MM.1S (cell line): Measurements from ENCODE around the gene TNNC1.

Experiments used
- EZH2phosphoT487 ChIP-seq: fragments of 300-600 bp; sonication (generic); IDR thresholded peaks from 2 replicates; pipeline ENCODE4 v1.6.1; 2018; ENCODE audit warnings: antibody characterized with exemption, low read length
- TF ChIP-seq, protein P1 (sequence below): fragments of 300-600 bp; sonication (generic); IDR thresholded peaks from 2 replicates; pipeline ENCODE4 v1.5.1; 2016; ENCODE audit warnings: antibody characterized with exemption, low read length, mixed read lengths

DNA sequence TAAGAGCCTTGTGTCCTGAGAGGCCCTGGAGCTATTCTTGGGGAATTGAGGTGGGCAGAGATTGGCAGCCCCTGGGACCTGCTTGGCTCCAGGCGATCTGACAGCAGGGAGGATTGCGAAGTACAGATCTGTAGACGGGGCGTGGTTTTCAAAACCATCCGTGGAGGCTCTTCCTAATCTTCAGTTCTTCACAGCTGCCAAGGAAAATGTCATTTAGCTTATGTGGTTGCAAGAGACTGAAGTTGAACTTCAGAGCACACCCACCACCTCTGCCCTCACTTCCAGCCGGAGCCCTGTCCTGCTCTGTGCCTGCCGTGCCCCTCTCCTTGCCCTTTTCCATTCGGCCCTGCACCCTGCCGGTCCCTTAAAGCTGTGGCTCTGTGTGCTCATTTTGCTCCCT, 14.5 kb upstream of the TNNC1 start:
- TF ChIP-seq, protein P1, sequence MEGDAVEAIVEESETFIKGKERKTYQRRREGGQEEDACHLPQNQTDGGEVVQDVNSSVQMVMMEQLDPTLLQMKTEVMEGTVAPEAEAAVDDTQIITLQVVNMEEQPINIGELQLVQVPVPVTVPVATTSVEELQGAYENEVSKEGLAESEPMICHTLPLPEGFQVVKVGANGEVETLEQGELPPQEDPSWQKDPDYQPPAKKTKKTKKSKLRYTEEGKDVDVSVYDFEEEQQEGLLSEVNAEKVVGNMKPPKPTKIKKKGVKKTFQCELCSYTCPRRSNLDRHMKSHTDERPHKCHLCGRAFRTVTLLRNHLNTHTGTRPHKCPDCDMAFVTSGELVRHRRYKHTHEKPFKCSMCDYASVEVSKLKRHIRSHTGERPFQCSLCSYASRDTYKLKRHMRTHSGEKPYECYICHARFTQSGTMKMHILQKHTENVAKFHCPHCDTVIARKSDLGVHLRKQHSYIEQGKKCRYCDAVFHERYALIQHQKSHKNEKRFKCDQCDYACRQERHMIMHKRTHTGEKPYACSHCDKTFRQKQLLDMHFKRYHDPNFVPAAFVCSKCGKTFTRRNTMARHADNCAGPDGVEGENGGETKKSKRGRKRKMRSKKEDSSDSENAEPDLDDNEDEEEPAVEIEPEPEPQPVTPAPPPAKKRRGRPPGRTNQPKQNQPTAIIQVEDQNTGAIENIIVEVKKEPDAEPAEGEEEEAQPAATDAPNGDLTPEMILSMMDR, result no peak
- no peak for TF ChIP-seq EZH2phosphoT487
